Loucy (cell line): ENCODE results near the gene ISX.

ENCODE experiments used
- CTCF ChIP-seq: fragments of 200-600 bp; sonication (generic); conservative IDR thresholded peaks from 2 replicates; pipeline ENCODE4 v1.5.1; 2014; ENCODE audit warnings: mild to moderate bottlenecking, antibody characterized with exemption, low read length
- EZH2phosphoT487 ChIP-seq: fragments of 200-600 bp; IDR thresholded peaks from 2 replicates; pipeline ENCODE4 v1.6.1; 2018; ENCODE audit warnings: antibody characterized with exemption, mild to moderate bottlenecking, moderate library complexity, borderline replicate concordance

DNA sequence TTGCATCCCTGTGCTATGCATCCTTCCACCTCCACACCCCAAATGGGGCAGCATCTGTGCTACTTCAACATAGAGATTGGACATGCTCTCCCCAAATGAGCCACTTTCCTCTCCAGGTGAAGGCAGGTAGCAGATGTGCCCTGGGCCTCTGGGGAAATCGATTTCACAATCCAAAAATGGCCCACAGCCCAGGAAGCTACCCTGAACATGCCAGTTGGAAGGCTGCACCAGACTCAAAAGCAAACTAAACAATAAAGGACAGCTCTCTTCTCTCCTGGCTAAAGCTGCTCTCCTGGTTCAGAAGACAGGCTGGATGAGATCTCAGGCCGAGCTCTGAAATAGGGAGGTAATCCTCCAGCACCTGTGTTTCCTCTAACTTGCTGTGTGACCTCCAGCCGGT is 19.7 kb downstream of the ISX start:
- no peak for TF ChIP-seq CTCF
- no peak for TF ChIP-seq EZH2phosphoT487
